ENCODE results near the gene DNLZ.
"Not testable (repeated sequence)": the region's sequence is repeated elsewhere in the genome, so short reads cannot be mapped to it uniquely, and the experiment has no call there.

The DNLZ gene

DNA sequence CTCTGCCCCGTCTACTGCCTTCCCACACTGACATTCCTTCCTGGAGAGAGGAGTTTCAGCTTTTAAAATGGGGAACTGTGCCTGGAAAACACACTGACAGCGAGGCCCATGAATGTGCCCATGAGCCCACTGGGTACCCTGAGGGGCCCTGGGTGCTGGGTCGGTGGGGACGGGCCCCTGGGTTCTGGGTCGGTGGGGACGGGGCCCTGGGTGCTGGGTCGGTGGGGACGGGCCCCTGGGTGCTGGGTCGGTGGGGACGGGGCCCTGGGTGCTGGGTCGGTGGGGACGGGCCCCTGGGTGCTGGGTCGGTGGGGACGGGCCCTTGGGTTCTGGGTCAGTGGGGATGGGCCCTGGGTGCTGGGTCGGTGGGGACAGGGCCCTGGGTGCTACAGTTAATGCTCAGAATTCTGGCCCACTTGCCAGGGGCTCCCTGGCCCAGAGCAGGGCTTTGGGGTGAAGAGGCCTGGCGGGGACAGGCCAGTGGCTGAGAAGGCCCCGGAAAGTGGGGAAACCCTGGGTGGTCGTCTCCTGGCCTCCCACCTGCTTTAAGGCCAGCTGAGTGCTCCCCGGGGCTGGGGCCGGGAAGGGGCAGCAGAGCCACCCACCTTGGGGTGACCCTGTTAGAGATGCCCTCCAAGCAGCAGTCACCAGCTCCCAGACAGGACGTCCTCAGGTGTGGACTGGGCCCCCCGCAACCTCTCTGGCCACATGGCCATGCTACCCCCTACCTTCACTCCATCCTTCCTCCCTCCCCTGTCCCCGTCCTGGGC is 33.7 kb downstream of the DNLZ start:
- DNase-seq, result no peak

DNA sequence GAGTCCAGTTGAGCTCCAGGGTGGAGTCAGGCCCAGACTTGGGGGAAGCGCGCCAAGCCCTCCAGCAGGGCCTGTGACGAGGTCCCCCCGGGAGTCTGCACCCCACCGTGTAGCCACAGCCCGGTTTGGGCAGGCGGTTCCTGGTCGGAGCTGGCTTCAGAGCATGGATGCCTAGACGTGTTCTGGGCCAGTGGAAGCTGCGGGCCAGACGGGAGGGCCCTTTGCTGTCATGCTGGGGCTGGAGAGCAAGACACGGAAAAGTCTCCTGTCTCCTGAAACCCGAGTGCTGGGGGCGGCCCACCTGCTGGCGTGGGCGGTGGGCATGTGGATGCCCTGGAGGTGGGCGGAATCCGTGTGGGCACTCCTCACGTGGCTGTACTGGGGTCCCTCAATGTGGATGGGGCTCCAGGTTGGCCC is 34.3 kb downstream of the DNLZ start:
- DNase-seq, result no peak

DNA sequence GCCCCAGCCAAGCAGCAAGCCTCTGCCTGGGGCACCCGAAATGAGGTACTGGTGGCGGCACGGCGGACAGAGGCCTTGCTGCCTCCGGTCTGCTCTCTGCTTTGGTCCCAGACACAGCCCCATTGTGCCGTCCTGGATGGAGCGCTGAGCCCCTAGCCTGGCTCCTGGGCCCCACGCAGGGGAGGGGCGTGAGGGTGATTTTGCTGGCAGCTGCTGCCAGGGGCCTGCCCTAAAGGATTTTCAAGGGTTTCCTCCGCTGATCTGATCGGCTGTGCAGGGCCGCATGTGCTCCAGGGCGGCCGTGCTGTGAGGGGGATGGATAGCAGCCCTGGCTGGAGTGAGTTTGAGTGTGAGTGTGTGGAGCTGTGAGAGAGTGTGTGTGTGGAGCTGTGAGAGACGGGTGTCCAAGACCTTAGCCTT is 34.9 kb downstream of the DNLZ start:
- DNase-seq, result no peak

DNA sequence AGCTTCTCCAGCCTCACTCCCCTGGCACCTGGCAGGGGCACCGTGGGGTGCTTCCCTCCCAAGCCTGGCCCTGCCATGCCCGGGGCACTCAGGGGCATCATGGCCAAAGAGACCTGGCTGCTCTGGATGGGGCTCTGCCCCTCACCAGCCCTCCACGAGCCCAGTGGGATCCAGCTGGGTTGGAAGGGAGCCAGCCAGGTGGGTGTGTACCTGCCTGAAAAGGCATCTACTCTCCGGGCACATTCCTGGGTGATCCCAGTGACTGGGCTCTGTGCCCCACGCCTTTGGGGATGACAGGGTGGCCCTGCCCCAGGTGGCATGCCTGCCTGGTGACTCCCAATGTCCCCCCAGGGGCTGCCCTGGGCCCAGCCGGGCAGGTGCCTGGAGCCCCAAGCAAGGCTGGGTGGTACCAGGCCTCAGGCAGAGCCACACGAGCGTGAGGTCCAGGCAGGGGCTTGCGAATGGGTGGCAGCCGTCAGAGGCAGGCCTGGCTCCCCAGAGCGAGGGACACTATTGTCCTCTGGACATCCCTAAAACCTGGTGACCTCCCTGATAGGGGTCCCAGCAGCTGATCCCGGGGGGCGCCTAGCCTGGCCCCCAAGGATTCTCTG is 35.4 kb downstream of the DNLZ start:
- DNase-seq, result no peak

DNA sequence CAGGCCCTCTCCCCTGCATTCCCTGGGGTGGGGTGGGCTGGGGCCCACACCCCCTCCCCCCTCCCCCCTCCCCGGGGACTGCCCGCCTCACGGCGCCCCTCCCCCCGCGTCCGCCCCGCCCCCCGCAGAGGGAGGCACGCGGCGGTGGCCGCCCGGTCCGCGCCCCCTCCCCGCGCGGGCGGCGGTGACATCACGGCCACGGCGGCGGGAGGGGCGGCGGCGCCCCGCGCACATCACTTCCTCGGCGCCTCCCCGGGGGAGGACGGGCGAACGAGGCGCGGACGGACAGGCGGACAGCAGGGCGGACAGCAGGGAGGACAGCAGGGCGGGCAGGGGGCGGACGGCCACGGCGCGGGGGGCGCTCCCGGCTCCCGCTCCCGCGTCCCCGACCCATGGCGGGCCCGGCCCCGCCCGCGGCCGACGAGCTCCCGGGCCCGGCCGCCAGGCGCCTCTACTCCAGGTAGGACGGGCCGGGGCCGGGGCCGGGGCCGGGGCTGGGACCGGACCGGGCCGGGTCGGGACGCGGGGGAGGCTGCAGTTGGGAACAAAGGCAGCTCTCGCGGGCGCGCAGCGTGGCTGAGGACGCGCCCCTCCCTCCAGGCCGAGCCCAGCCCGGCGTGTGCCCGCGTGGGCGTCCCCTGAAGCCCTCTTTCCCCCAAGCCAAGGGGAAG is 36.1 kb downstream of the DNLZ start, which contains the start of gene GPSM1:
Gene GPSM1 (plus strand): TSS at position 236 of the 671 bp plus-strand sequence. CDS start 157 bp downstream, at position 393.
- peak; percentile 46 for DNase-seq

DNA sequence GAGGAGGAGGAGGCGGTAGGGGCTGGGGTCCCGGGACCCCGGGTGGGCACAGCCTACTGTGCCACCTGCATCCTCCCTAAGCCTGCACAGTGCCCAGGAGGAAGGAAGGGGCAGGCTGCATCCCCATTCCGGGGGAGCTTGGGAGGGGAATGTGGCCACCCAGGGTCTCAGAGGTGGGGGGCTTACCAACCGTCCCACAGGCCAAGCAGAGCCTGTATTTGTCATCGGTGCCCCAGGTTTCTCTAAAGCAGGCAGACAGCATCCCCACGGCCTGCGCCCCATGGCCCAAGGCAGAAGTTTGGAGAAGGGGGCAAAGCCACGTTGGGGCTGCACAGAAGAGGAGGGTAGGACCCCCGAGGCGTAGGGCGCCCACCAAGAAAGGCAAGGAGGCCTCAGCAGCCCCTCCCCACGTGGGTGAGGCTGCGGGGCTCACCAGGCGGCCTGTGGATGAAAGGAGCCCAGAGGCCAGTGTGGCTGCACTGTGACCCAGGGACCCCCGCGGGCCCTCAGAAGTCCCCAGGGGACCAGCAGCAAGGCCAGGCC is 36.7 kb downstream of the DNLZ start:
- no peak for DNase-seq

DNA sequence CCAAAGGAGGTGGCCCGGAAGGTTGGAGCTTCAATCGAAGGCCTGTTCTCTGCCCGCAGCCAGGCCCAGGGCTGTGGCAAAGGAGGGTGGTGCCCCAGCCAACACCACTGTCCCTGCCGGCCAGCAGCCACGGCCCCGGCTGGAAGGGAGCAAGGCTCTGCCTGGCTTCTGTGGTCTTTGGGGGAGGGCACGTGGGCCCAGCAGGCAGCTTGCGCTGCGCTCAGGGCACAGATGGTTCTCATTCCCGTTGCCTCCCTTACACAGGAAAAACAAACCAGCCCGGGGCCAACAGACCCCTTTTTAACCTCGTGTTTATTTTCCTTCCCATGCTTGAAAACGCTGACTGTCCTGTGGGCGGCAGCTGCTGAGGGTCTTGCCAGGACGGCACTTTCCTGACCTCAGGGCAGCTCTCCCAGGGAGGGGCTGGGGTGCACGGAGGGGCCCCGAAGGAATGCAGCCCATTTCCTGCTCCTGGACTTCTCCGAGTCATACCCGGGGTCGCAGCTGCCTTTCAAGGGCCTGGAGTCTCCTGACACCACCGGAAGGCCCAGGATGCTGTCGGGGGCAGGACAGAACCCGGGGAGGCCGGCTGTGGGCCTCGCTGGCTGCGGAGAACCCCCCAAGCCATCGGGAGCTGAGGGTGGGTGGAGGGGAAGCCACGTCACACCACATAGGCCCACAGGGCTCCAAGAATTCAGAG is 37.3 kb downstream of the DNLZ start:
- no peak for DNase-seq

DNA sequence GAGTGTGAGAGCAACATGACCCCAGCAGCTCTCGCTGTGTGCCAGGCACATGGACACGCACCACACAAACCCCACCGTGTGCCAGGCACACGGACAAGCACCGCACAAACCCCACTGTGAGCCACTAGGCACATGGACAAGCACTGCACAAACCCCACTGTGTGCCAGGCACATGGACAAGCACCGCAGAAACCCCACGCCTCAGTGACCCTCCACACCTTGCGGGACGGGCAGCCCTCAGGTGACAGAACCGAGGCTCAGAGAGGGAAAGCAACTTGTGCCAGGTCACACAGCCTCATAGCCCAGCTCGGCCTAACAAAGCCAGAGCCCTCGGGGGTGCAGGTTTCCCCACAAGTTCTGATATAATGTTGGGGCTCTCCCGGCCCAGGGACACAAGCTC is 38.2 kb downstream of the DNLZ start:
- DNase-seq, result no peak

DNA sequence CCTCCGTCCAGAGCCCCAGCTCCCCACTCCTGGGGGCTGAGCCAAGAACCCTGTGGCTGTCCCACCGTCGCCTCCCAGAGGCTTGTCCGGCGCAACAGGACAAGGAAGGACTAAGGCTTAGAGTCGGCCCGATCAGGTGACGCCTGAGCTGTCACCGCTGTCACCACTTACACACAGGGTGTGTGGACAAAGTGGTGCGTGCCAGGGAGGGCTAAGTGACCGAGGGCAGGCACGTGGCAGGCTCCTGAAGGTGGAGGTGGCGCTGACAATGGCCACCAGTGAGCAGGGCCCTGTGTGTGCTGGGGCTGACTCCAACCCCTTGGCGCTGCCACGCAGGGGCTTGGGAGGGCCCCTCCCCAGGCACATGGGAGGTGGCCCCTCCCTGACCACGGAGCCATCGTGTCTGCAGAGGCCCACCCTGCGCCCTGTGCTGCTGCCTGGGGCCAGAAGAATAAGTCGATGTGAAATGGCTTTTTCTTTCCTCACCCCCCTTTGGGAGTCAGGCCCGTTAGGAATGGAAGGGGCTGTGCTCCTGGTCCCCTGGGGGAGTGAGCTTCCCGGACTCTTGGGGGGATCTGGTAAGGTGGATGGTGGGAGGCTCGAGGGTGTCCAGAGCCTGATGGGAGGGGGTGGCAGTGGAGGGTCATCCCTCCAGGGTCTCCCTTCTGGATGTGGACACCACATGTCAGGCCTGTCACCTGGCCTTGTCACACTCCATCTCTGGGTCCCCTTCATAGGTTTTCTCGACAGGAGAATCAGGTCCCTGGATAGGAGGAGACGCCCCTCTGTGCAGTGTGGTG is 38.8 kb downstream of the DNLZ start:
- DNase-seq, result no peak

DNA sequence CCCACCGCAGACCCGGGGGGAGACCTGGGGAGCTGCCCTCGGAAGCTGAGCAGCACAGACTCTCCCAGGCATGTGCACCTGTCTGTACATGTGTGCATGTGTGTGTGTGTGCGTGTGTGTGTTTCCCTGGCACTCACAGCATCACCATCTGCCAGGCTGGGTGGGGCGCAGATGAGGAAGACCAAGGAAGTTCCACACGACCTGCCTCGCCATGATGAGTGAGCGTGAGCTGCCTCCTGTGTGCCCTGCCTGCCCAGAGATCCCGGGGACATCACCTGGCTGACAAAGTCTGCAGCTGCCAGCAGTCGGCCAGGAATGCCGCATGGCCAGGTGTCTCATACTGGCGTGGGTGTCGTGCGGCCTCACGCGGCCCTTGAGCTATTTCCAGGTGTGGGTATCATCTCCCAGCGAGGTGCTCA is 40.2 kb downstream of the DNLZ start:
- DNase-seq, result no peak

DNA sequence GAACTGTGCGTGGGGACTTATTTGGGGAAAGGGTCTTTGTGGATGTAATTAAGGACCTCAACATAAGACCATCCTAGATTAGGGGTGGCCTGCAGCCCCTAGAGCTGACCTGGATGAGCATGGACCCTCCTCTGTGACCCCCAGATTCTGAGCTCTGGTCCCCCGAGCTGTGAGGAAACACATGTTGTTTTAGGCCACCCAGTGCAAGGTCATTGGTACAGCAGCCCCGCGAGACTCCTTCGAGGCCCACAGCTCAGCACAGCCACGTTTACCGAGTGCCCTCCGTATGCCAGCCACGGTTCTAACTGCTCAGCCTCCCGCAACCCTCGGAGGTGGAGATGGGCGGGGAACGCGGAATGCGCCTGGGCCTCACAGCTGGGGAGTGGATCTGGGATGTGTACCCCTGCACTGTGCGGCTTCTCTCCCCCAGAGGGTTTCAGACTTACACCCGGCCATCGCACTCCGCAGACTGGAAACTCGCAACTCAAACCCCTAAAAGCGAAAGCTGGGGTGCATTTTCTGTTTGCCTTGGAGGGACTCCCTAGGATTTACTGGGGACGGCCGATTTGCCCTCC is 40.7 kb downstream of the DNLZ start:
- no peak for DNase-seq

DNA sequence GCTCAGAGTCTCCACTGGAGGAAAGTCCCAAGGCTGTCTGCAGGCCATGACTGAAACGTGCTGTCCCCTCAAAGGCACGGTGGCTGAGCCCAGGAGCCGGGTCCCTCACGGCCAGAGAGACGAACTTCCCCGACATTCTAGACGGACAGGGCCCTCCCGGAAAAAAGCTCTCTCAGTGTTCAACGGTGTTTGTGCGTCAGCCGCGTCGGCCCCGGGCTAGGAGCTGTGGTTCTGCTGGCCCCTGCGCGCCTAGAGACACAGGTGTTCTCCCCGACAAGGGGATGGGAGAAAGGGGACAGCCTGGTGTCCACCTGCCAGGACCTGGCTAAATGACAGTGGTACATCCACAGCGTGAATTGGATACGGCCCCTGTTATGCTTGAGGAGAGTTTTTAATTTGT is 42.0 kb downstream of the DNLZ start:
- DNase-seq, result no peak

DNA sequence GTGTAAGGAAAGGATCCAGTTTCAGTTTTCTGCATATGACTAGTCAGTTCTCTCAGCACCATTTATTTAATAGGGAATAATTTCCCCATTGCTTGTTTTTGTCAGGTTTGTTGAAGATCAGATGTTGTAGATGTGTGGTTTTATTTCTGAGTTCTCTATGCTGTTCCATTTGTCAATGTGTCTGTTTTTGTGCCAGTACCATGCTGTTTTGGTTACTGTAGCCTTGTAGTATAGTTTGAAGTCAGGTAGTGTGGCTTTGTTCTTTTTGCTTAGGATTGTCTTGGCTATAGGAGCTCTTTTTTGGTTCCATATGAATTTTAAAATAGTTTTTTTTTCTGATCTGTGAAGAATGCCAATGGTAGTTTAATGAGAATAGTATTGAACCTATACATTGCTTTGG is 42.6 kb downstream of the DNLZ start:
- not testable (repeated sequence) for DNase-seq

DNA sequence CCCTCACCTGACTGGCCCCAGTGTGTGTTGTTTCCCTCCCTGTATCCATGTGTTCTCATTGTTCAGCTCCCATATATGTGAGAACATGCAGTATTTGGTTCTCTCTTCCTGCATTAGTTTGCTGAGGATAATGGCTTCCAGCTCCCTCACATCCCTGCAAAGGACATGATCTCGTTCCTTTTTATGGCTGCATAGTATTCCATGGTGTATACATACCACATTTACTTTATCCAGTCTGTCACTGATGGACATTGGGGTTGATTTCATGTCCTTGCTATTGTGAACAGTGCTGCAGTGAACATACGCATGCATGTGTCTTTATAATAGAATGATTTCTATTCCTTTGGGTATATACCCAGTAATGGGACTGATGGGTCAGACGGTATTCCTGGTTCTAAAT is 43.6 kb downstream of the DNLZ start:
- DNase-seq, result not testable (repeated sequence)

DNA sequence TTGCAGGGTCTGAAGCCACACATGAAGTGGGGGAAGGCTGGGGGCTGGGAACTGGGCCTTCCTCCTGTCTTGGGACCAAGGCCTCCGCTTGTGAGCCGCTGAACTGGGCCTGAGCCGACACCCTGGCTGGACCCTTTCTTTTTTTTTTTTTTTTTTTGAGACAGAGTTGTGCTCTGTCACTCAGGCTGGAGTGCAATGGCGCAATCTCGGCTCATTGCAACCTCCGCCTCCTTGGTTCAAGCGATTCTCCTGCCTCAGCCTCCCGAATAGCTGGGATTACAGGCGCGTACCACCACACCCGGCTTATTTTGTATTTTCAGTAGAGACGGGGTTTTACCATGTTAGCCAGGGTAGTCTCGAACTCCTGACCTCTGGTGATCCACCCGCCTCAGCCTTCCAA is 44.3 kb downstream of the DNLZ start:
- not testable (repeated sequence) for DNase-seq

DNA sequence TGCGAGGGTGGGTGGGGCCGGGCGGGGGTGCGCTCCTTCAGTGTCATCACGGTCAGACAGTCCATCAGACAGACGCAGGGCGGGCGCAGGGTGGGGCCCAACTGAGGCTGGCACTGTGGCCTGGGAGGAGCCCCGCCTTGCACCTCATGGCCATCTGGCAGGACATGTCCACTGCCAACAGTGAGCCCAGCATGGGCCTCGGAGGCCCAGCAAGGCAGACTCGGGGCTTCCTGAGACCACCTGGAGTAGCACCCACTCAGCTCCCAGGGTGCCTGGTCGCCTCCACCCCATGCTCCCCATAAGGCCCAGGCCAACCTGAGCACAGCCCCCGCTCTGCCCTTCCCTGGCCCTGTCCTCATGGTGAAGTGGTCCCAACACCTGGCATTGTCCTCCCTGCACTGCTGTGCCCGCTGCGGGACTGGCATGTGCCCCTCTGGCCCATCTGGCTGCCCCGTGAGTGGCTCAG is 44.7 kb downstream of the DNLZ start:
- no peak for DNase-seq

DNA sequence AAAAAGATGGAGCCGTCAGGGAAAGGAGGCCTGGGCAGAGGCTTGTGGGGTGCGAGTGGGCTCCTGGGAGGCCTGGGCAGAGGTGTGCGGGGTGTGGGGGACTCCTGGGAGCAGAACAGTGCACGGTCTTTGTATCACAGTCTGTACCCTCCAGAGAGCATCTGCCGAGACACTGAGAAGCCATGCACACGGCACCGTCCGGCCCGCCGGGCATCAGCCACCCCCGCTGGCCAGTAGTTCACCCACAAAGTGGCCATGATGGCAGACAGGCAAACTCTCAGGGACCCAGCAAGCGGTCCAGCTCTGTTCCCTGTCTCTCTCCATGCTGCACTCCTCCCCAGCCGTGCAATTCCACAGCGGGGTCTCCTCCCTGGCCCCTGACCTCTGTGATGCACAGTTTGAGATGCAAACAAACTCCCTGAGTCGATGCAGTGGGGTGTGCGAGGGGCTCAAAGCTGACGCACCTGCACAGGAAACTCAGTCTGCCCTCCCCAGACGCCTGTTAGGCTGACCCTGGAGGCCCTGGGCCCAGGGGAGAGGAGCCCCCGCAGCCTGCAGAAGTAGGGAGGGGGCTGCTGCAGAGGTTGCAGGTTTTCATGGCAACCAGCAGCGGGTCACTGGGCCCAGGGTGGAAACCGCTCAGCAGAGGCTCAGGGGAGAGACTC is 45.3 kb downstream of the DNLZ start:
- no peak for DNase-seq

DNA sequence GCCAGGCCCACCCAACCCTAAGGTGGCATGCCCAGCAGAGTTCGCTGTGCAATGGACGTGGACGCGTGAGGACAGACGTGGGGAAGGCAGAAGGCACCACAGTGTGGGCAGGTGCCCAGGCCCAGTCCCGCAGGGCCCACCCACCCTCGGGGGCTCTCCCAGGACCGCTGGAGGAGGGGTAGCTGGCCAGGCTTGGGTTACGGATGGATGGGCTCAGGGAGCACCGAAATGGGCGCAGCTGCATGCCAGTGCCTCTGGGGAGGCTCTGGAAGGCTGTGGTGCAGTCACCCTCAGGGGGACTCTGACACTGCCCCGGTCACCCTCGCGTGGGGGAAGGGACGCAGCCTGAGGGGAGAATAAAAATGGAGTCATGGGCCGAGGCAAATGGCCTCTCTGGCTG is 45.8 kb downstream of the DNLZ start:
- no peak for DNase-seq

DNA sequence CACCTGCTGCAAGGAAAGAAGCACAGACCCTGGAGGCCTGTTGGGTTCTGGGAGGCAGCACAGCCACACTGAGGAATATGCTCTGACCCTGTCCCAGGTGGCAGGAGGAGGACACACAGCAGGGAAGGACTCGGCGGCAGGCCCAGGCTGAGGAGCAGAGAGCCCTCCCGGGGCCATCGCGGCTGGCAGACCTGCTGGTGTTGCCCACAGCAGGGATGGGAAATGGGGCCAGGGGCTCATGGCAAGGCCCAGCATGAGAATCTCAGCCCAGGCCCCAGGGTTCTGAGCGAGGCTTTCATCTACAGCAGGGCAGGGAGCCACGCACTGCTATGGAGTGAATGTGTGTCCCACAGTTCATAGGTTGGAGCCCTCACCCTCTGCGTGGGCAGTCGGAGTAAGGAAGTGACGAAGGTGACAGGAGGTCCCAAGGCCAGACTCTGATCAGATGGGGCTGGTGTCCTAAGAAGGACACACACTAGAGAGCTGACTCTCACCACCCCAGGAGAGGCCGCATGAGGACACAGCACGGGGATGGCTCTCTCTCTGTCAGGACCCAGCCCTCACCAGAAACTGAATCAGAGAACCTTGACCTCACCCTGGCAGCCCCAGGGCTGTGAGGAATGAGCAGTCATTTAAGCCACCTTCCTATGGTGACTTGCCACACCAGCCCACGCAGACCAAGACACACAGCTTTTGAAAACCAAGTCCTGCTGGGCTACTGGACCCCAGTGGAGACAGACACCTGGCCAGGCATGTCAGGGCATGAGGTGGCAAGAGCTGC is 46.5 kb downstream of the DNLZ start:
- DNase-seq, result no peak

DNA sequence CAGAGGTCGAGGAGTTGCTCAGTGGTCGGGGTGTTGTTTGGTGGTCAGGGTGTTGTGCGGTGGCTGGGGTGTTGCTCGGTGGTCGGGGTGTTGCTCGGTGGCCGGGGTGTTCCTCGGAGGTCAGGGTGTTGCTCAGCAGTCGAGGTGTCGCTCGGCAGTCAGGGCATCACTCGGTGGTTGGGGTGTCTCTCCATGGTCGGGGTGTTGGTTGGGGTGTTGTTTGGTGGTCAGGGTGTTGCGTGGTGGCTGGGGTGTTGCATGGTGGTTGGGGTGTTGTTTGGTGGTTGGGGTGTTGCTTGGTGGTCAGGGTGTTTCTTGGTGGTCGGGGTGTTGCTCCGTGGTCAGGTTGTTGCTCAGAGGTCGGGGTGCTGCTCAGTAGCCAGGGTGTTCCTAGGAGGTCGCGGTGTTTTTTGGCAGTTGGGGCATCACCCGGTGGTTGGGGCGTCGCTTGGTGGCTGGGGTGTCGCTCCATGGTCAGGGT is 47.2 kb downstream of the DNLZ start:
- no peak for DNase-seq

Measured in activated naive CD4-positive, alpha-beta T cell treated with Interleukin-2 at 50 U/mL for 16 hours (primary cell).